Lower lobe of right lung (tissue), 2 donors: ENCODE measurements around the gene WDR82. TPM values are rescaled to one million over a fixed set of nuclear protein-coding genes. Genes with fewer than 3 reads are reported as not detected.

ENCODE experiments used
- ATAC-seq, 2 donors: fragments of 200-7000 bp; cut with Tn5 transposase; one replicate each; pipeline ENCODE4 v1.9.1; 2020 to 2022; ENCODE audit warnings: mild to moderate bottlenecking in 2 of 2, moderate library complexity in 2 of 2
- DNase-seq: peaks from one replicate; pipeline ENCODE4 v3.0.0-alpha.2; 2020
- H3K27ac ChIP-seq: fragments of 200-600 bp; one replicate; pipeline ENCODE4 v1.8.0; 2022
- H3K27me3 ChIP-seq: fragments of 200-600 bp; one replicate; pipeline ENCODE4 v1.8.0; 2022; ENCODE audit warnings: low read depth
- H3K36me3 ChIP-seq: fragments of 200-600 bp; one replicate; pipeline ENCODE4 v1.8.0; 2022; ENCODE audit warnings: mild to moderate bottlenecking
- H3K4me1 ChIP-seq: fragments of 200-600 bp; one replicate; pipeline ENCODE4 v1.8.0; 2022
- H3K4me3 ChIP-seq: fragments of 200-600 bp; one replicate; pipeline ENCODE4 v1.8.0; 2022; ENCODE audit warnings: mild to moderate bottlenecking
- H3K9me3 ChIP-seq: fragments of 200-600 bp; one replicate; pipeline ENCODE4 v1.8.0; 2022
- CTCF ChIP-seq: fragments of 200-600 bp; IDR thresholded peaks from one replicate; pipeline ENCODE4 v1.8.0; 2022; ENCODE audit warnings: antibody characterized with exemption, mild to moderate bottlenecking
- intact Hi-C: fragments of 100-400 bp; cut with DNase I; formaldehyde crosslinking; loops from one replicate; pipeline ENCODE4 v1.11.0; 2022
- total RNA-seq: library from RNA; stranded (reverse); fragmentation: NEBNext Ultra II Directional; extraction: Animal tissue kit (Norgen Biotek cat#: 25700); gene quantifications from one replicate; pipeline ENCODE4 v1.2.1, GENCODE V29; 2021
- donor health status: DM: no; HTN: yes; CAD: no; lungs with severe emphysema.

The WDR82 gene
- total RNA-seq, 1 donor from 2014 or later: 60.2 TPM

DNA sequence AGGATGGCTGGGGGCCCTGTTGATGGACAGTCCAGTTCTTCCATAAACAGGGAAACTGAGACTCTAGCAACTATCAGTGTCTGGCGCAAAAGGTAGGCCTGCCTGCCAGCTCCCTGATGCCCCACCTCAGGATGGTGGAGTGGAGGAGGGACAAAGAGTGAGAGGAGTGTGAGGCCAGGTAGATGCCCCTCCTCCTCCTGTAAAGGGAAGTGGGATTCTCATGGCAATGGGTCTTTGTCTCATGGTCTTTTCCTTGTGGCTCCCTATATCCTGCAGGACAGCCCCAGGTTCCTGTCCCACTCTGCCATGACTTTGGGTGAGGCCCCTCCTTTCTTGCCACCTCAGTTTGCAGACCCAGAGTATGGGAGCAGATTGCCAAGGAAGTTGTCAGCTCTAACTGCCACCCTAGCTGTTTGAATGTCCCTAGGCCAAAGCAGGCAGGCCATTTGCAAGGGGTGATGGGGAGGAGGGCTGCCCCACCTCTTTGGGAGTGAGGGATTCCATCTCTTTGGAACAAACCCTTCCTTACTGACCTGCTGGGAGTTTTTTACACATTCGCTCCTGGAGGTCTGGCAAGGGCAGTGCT, 34.8 kb upstream of the WDR82 start:
- H3K27ac ChIP-seq: peak overlapping the region; percentile 24

GRCh38 chr3:52311576-52312119, 33.2 kb upstream of the WDR82 start:
- no peak for TF ChIP-seq CTCF
- Histone ChIP-seq H3K36me3 (peaks cover 6% of the 10 kb centered on the region), H3K4me3 (no peak overlapping the region), H3K9me3 (no peaks in the 10 kb centered on the region), H3K27me3 (no peaks in the 10 kb centered on the region), H3K4me1 (peaks cover 19% of the 10 kb centered on the region), H3K27ac (no peak overlapping the region)
- ATAC-seq (no peak), DNase-seq (no peak)
- intact Hi-C loops: no loop called here

More for the DNA sequence above, 34.8 kb upstream of the WDR82 start:
- Histone ChIP-seq H3K9me3 (no peaks in the 10 kb centered on the region), H3K36me3 (peaks cover 6% of the 10 kb centered on the region), H3K4me3 (no peak overlapping the region), H3K27me3 (no peaks in the 10 kb centered on the region), H3K4me1 (peaks cover 31% of the 10 kb centered on the region)
- TF ChIP-seq CTCF: no peak
- no peak for DNase-seq
- no peak for ATAC-seq
- intact Hi-C loops: no loop called here

DNA sequence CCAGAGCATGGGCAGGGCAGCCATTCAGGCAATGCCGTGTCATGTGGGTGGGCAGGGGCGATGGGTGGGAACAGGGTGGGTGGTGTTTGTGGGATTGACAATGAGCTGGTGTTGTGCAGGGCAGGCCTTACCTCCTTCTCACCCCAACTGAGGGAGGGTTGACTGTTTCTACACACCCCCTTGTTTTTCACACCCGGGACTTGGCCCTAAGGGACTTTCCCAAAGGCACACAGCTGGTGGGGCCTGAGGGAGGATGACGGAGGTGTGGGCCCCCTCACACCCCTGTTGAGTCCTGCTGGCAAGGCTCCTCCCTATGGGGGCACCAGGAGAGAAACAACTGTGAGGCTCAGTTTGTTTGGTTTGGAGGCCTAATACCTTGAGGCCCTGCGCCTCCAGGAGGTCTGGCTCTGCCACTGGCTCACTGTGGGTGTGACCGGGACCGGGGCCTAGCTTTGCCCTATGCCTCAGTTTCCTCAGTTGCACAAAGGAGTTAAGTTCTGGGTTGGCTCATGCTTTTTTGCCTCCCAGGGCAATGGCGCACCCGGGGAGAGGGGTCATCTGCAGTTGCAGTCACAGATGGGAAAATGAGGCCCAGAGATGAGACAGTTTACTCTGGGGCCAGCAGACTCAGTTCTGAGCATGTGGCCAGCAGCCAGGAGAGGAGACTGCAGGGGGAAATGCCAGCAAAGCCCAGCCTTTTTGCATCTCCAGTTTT, 32.6 kb upstream of the WDR82 start:
- Histone ChIP-seq H3K4me1 (peaks cover 19% of the 10 kb centered on the region), H3K27me3 (no peaks in the 10 kb centered on the region), H3K27ac (no peak overlapping the region), H3K9me3 (no peaks in the 10 kb centered on the region), H3K4me3 (no peak overlapping the region), H3K36me3 (peaks cover 6% of the 10 kb centered on the region)
- no peak for TF ChIP-seq CTCF
- ATAC-seq (no peak), DNase-seq (no peak)
- intact Hi-C loops: no loop called here

DNA sequence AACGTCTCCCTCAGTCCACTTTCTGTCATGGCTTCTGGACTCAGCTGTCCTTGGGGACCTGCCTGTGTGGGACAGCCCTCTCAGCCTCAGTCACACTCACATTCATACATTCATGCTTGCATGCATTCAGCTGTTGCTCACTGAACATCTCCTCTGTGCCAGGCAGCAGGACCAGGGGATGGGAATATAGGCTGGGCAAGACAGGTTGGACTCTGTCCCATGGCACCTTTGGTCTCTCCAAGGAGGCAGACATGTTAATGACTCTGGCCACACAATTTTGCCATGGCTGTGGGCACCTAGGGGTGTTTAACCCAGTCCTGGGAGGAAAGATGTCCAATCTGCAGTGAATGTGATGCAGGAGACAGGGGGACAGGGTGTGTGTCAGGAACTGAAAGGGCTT, 29.9 kb upstream of the WDR82 start:
- H3K4me3 ChIP-seq: no peak overlapping the region
- no peak overlapping the region for H3K27ac ChIP-seq
- H3K27me3 ChIP-seq: no peaks in the 10 kb centered on the region
- no peak for DNase-seq
- intact Hi-C loops: no loop called here
- ATAC-seq: no peak
- no peak for TF ChIP-seq CTCF
- H3K36me3 ChIP-seq: peaks cover 6% of the 10 kb centered on the region
- H3K9me3 ChIP-seq: no peaks in the 10 kb centered on the region
- peaks cover 4% of the 10 kb centered on the region for H3K4me1 ChIP-seq

DNA sequence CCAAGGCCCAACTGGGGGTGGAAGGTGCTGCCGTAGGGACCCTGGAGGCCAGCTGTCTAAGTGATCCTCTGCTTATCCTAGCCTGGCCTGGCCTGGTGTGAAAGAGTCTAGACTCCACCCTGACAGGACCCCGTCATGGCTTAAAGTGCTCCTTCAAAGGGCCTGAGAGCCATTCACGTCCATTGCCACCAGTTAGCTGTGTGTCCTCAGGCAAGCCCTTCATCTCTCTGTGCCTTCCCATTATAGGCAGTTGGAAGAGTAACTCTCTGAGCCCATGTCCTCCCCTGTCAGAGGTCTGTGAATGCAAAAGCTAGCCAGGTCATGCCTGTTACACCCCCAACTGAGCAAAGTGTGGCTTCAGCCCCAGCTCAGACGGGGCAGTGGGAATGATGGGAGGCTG, 28.5 kb upstream of the WDR82 start:
- no peak for DNase-seq
- Histone ChIP-seq H3K36me3 (peaks cover 6% of the 10 kb centered on the region), H3K9me3 (no peaks in the 10 kb centered on the region), H3K27me3 (no peaks in the 10 kb centered on the region), H3K27ac (no peak overlapping the region), H3K4me1 (no peaks in the 10 kb centered on the region), H3K4me3 (no peak overlapping the region)
- intact Hi-C loops: no loop called here
- ATAC-seq: no peak
- TF ChIP-seq CTCF: no peak
